DND-41 (cell line): Measurements from ENCODE around the gene COL4A6.

Experiments used
- CTCF ChIP-seq: IDR thresholded peaks from 2 replicates; pipeline ENCODE4 v1.5.1; 2012; ENCODE audit warnings: borderline replicate concordance, low read length, moderate library complexity, mild to moderate bottlenecking; ENCODE audit not compliant: poor library complexity, severe bottlenecking; ENCODE audit errors: extremely low read depth
- EZH2 ChIP-seq: IDR thresholded peaks from 3 replicates; pipeline ENCODE4 v1.6.1; 2012; ENCODE audit warnings: borderline replicate concordance, low read depth, mild to moderate bottlenecking, moderate library complexity, low read length, inconsistent platforms; ENCODE audit not compliant: severe bottlenecking

GRCh38 chrX:108168961-108169740, 269.1 kb downstream of the COL4A6 start:
- TF ChIP-seq CTCF, result no peak
- no peak for TF ChIP-seq EZH2
